ENCODE measurements around the gene TPPP.
"Not testable (repeated sequence)": the region's sequence is repeated elsewhere in the genome, so short reads cannot be mapped to it uniquely, and the experiment has no call there.

TPPP gene

DNA sequence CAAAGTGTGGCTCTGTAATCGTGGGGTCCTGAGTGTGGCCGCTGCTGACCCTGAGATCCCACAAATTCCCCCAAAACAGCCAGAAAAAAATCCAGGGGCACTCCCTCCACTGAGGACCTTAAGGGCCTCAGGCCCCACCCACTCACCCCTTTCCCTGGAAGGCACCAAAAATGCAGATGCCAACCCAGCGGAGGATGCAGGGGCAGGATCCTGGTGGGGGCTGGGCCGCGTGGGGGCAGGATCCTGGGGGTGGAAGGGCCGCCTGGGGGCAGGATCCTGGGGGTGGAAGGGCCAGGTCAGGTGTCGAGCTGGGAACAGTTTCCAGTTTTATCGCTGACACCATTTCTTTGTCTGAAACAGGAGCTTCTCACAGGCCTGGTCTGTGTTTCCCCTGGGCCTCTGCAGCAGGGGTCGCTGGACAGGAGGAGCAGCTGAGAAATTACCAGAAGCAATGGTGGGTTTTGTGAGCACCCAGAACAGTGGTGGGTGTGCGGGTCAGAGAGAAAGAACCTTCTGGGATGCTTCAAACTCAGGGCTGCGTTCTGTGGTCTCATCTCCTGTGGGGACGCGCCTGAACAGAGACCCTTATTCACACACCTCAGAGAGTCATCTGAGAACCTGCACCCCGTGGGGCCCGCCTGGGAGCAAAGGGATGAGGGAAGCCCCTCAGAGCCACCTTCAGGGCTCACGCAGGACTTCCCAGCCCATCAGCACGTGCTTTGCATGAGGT, 13.8 kb downstream of the TPPP start:
- not testable (repeated sequence) for FAIRE-seq; DNase-seq (ENCODE audit: insufficient read length, low spot score)

DNA sequence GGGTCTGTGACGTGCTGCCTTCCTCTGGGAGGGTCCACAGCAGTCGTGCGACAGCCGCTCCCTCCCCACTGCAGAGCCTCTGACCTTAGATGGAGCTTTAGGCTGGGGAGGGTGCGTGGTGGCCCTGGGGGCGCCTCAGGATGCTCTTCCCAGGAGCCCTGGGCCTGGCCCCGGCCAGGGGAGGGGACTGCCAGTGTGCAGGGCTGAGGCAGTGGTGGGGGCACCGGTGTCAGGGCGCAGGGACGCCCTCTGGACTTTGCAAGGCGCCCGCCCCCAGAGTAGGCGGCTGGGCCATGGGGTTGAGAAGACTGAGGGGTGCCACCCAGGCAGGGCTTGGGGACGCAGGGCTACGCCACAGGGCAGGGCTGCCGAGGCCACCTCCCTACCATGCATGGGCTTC, 14.6 kb downstream of the TPPP start:
- not testable (repeated sequence) for DNase-seq (ENCODE audit: insufficient read length, low spot score); FAIRE-seq

DNA sequence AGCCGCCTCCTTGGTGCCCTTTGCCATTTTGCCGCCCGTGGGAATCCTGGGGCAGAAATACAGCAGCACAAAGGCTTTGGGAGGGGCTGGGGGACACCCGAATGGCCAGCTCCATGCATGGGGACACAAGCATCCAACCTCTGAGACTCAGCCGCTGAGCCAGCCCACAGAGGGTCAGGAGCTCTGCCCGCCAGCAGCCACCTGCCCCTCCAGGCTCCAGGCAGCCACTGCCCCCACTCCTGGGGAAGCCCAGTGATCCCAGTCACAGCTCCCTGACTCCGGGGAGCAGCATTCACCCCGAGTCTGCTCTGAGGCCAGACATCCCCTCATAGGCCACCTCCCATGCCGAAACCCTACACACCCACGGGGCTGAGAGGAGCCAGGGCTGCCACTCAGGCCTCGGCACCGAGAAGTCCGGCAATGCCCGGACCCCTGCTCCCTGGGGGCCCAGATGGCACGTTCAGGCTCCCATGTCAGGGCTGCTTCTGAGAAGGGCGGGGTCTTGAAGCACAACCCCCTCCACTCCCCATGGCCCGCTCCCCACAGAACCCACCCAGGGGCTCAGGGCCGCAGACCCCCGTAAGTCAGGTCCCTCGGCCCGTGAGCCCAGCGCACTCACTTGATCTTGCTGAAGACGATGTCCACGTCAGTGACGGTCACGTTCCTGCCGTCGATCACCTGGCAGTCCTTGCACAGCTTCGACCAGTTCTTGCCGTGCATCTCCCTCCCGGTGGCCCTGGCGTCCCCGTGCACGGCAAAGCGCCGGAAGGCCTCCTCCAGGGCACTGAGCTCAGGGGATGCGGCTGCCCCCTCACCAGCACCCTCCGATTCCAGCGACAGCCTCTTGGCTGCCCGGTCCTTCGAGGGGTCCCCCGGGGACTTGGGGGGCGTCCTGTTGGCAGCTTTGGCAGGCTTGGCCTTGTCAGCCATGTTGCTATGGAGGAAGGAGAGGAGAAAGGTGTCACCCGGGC, 15.7 kb downstream of the TPPP start:
- DNase-seq (ENCODE audit: insufficient read length, low spot score) (no peak), FAIRE-seq (peak; percentile 88)

DNA sequence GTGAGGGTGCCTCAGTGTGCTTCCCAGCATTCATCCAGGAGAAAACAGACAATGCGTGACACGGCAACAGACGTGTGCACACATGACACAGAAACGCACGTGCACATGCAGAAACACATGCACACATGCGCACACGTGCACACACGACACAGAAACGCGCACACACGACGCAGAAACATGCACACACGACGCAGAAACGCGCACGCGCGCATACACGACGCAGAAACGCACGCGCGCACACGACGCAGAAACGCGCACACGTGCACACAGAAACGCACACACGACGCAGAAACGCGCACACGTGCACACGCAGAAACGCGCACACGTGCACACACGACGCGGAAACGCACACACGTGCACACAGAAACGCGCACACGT, 16.5 kb downstream of the TPPP start:
- FAIRE-seq (peak; percentile 91), DNase-seq (ENCODE audit: insufficient read length, low spot score) (no peak)

DNA sequence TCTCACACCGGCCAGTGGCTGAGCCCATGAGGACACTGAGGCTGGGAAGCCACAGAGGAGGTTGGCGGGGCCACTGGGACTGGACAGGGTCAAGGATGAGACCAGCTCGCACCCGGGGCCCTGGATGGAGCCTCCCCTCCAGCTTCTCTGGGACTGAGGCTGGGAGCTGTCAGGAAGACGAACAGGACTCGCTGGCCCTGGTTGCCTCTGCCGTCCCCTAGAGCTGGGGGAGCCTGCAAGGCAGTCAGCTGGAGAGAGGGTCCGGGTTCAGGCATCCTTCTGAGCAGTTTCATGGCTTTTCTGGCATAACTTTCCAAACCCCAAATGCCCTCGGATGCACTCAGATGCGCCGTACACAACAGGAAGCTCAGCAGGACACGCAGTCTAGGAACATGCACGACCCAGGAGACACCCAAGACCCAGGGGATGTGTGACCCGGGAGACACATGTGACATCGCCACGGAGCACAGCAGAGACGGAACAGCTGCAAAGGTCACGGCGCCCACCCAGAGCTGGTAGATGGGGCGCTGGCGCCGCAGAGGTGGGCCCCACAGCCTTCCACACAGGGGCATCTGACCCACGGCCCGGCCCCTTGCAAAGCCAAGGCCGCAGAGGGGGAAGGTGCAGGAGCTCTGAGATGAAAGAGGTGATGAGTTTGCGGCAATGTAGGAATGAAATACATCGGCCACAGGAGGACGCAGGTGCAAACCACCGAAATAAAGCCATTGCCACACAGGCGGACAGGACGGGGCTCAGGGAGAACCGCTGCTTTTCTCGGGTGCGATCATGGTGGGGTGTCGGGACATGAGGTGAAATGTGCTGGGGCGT, 17.1 kb downstream of the TPPP start:
- FAIRE-seq (peak; percentile 20), DNase-seq (ENCODE audit: insufficient read length, low spot score) (no peak)

DNA sequence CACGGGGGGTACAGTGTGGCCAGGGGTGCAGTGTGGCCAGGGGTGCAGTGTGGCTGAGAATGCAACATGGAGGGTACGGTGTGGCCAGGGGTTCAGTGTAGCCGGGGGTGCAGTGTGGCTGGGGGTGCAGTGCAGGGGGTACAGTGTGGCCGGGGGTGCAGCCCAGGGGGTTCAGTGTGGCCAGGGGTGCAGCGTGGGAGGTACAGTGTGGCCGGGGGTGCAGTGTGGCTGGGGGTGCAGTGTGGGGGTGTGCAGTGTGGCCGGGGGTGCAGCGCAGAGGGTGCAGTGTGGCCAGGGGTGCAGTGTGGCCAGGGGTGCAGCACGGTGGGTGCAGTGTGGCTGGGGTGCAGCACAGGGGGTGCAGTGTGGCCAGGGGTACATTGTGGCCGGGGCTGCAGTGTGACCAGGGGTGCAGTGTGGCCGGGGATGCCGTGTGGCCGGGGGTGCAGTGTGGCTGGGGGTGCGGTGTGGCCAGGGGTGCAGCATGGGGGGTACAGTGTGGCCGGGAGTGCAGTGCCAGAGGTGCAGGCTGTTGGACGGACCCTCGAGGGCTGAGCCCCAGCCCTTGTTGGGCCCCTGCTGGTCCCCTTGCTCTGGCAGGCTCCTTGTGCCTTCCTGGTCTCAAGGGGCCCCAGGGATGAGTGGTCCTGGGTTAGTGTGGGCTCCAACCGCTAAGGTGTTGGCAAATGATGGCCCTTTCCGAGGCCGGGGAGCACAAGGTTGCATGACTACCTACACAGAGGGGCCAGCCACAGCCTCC, 17.9 kb downstream of the TPPP start:
- FAIRE-seq (peak; percentile 71), DNase-seq (ENCODE audit: insufficient read length, low spot score) (no peak)

DNA sequence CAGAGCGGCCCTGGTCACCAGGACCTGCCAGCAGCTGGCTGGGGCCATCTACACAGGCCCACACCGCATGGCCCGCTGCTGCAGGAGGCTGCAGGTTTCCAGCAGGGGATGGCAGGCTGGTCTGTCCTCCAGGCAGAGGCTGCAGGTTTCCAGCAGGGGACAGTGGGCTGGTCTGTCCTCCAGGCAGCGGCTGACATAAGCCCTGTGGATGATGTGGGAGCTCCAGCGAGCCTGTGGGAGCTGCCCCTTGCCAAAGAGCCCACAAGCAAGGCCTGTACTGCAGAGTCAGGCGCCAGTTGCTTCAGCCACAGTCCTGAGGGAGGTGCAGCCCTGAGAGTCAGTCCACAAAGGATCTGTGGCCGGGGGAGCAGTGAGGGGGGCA, 18.5 kb downstream of the TPPP start:
- DNase-seq (ENCODE audit: insufficient read length, low spot score) (no peak), FAIRE-seq (peak; percentile 52)

DNA sequence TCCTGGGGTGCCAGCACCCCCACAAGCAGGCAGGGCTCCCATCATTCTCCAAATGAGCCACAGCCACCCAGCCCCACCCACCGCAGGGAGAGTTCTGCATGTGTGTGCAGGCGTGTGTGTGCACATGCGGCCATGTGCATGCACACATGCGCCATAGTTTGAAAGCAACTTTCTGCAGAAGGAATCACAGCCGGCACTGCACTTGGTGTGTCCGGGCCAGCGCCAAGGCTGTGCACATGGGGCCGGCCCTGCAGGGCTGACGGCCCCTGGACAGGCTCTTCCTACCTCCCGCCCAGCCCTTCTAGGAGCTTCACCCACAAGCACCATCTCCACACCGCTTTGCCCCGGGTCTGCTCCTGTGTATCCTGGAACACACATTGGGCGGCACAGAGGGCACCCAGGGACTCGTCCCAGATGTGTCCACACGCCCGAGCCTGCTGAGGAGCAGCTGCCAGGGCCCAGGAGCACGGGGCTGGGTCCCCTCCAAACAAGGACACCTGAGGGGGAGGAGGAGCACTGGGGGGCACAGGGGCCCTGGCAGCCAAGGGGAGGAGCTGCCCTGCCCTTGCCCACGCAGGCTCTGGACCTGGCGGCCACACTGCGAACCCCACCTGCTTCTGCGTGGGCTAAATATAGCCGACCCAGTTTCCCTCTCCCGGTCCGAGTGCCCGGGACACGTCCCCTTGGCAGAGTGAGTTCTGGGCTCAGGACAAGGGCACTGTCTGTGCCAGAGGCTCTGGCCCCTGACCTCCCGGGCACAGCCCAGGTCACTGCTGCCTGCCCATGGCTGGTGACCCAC, 19.1 kb downstream of the TPPP start:
- no peak for FAIRE-seq
- DNase-seq (ENCODE audit: insufficient read length, low spot score) = no peak

DNA sequence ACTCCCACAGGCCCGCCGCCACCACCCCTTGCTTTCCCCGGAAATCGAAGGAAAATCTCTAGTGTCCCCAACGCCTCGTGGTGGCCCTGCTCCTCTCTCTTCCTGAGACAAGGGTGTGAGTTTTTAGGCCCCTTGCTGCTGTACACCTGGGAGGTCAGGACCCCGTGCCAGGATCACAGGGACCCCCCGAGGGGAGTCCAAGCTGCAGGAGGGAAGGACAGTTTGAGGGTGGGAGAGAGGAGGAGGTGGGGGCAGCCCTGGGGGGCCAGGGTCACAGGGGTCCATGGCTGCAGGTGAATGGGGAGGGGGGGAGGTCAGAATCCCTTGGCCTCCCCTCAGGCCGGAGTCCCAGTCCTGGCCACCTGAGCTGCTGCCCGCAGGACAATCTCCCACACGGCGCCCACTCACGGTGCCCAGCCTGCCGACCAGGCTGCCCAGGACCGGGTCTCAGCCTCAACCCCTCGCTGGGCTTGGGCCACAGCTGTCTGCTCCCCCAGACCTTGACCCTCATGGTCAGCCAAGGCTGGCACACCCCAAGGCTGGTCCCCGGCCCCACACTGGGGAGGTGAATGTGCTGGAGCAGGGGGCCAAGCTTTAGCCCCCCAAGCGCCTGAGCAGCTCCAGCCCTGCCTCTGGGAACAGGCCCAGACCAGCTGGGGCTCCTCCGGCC, 19.9 kb downstream of the TPPP start:
- no peak for FAIRE-seq
- no peak for DNase-seq (ENCODE audit: insufficient read length, low spot score)

DNA sequence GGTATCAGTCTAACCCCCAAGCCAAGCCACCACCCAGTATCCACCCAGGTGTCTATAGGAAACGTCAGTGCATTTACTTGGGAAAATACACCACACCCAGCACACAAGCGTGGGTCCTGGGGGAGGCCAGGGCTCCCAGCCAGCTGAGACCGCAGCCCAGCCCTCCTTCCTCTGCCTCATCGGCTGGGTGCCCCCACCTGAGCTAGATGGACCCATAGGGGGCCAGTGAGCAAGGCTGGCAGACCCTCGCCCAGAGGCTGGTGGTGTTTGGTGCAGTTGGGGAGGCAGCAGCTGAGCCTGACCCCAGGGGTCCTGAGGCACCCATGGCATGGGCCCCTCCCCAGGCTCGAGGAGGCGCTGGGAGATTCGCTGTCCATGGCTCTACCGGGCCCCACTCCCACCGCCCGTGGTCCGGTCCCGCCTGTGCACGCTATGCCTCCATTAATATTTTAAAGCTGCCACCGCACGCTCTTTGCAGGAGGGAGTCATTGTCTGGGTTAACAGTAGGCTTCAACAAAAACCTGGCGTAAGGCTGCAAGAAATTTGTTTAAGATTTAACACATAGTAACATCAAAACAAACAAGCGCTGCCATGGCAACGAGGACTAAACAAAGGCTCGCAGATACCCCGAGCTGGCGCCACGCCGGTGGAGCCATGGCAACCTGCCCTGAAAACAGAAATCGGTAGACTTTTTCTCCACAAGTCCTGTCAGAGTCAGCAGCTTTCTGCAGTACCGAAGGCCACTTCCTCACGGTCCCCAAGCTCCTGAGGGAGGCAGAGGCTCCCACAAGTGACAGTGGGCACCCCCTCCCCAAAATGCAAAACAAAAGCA, 20.6 kb downstream of the TPPP start:
- no peak for FAIRE-seq

DNA sequence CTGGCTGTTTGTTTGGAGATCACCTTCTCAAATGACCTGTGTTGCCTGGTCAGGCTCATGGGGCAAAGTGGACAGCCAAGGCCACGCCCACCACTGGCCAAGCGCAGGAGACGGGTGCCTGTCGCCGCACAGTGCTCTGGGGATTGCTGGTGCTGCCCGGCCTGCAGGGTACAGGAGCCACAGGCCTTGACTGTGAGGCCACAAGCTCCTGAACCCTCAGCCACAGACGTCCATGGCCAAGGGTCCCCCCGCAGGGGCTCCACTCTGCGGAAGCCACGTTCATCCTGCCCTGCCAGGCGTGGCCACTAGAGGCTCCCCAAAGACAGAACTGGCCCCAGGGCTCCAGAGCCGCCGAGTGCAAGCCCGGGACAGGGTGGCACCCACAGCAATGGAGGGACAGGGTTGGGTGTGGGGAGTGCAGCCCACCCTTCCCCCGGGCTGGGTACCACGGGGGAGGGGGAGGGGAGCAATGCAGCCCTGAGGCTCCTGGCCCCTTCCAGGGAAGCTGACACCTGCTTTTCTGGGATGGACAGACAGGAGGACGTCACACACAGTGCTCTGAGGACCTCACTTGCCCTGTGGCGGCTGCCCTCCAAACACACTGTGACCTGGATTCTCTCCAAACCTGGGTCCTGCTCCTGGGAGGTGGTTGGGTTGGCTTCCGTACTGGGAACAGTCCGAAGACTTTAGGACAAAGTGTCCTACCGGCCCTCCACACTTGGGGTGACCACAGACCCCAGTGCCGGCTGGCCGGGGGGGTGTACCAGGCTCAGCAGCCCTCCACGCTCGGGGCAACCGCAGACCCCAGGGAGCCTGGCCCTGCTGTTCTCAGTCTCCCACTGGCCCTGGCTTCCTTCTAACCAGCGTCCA, 21.5 kb downstream of the TPPP start:
- FAIRE-seq (peak; percentile 91), DNase-seq (ENCODE audit: insufficient read length, low spot score) (peak; percentile 88)

More for the DNA sequence above, 20.6 kb downstream of the TPPP start:
- DNase-seq (ENCODE audit: insufficient read length, low spot score) = peak; percentile 56

DNA sequence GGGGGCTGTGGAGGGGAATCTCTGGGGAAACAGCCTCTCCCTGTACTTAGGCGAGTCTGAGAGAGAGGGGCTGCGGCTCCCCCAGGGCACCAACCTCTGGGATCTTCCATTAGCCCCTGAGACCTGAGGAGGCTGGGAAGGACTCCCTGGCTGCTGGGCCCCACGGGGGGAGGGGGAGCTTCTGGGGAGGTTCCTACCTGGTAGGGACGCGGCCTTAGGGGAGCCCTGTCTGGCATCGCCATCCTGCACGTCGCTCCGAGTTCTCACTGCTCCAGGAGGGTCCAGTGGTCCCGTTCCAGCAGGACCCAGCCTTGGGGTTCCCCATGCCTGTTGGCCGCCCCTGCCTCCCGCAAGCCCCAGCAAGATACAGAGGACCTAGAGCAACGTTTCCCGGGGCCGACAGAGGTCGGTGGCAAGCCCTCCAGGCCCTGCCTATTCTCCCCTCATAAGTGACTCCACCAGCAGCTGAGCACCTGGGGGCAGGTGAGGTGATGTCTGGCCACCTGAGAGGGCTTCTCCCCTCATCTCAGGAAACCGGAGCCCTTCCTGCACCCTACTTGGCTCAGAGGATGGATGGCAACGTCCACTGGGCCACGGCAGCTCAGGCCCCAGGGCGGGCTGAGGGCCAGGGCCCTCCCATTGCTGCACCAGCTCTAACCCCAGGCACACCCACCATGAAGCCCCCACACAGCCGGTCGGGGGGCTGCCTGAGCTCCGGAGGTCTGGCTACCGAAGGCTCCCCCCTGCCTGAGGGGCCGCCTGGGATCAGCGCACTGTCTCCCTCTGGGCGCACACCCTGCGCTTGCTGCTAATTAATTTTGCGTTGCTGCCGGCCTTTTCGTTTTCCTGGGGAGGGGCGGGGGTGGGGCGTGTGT, 22.5 kb downstream of the TPPP start:
- DNase-seq (ENCODE audit: insufficient read length, low spot score) (no peak), FAIRE-seq (no peak)

DNA sequence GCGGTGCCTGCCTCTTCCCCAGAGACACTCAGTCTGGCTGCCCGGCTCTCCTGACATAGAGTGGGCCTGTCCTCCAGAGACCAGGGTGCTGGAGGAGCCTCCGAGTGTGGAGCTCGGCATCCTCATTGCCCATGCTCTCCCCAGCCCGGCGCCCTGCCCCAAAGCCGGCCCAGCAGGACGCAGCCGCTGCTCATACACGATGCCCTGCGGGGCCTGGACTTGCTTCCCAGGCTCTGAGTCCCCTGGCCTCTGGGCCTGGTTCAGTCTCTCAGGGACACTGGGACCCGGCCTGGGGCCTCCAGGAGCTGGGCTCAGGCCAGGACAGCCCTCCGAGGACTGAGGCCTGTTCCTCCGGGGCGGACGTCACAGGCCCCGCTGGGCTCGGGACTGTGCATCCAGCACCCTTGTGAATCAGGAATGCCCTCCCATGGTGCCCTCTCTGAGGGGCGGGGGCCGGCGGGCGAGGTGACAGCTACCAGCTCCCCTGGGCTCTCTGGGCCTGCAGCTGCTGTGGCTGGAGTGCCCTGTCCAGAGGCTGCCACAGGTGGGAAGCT, 23.2 kb downstream of the TPPP start:
- FAIRE-seq (no peak), DNase-seq (ENCODE audit: insufficient read length, low spot score) (no peak)

DNA sequence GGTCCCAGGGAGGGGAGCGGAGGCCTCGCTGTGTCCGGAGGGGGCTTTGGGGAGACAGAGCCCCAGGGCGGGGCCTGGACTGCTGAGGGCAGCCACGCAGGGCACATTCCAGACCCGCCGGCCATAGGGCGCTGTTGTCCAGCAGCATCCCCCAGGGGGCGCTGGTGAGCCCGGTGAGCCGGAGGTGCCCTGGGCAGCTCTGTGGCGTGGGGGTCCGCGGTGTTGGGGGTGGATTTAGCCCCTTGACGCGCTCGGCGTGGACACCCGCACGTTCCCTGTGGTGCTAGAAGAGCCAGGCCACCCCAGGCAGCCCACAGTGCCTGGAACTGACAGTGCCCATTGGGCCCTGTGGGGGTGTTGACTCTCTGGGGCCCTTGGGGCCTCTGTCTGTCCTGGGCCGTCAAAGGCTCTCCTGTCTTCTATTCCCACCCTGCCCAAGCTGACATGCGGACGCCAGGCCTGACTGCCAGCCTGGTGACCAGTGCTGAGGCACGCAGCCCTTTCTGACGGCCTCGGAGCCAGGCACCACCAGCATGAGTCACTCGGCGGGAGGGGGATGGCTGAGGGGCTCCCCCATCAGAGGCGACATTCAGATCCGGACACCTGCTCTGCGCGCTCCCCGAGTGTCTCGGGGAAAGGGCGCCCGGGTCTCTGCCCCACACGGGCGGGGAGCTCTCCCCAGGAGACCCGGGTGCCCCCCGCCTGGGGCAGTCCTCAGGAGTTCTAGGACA, 23.9 kb downstream of the TPPP start:
- DNase-seq (ENCODE audit: insufficient read length, low spot score) (no peak), FAIRE-seq (no peak)
